Activated CD8-positive, alpha-beta memory T cell treated with anti-CD3 and anti-CD28 coated beads for 1 hour (primary cell): ENCODE data around the gene CLN5.
"Not testable (repeated sequence)": the region's sequence is repeated elsewhere in the genome, so short reads cannot be mapped to it uniquely, and the experiment has no call there.

Experiments
- DNase-seq, 2 donors: peaks; one replicate each; pipeline ENCODE4 v3.0.0-alpha.2; 2020; ENCODE audit warnings: low read depth in 1 of 2; ENCODE audit errors: extremely low read depth in 1 of 2

CLN5 gene

GRCh38 chr13:76974618-76974975 lies 17.3 kb upstream of the CLN5 start:
- DNase-seq, result no peak

- no peak for DNase-seq
Measured at GRCh38 chr13:76975863-76976262, 16.0 kb upstream of the CLN5 start.

GRCh38 chr13:76976490-76976889 lies 15.4 kb upstream of the CLN5 start:
- no peak for DNase-seq

DNA sequence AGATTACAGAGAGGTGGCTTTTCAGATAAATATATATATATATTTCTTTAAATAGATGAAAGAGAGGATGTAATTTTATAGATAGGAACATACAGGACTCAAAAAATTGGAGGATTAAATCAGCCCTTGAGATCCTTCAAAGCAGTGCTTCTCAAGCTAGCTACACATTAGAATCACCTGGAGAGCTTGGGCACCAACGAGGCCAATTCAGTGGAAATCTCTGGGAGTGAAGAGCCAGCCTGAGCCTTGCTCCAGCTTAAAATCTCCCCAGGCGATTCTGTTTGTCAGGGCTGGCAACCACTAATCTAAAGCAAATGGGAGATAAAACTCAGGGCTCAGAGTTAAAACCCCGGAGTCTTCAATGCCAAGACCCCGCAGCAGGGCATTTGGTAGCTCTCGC lies 15.0 kb upstream of the CLN5 start:
- no peak for DNase-seq

- peak; percentile 55 to 88 for DNase-seq
Measured at GRCh38 chr13:76980075-76980718, 11.7 kb upstream of the CLN5 start.

- no peak for DNase-seq
Measured at GRCh38 chr13:76982061-76982460, 9.8 kb upstream of the CLN5 start.

DNA sequence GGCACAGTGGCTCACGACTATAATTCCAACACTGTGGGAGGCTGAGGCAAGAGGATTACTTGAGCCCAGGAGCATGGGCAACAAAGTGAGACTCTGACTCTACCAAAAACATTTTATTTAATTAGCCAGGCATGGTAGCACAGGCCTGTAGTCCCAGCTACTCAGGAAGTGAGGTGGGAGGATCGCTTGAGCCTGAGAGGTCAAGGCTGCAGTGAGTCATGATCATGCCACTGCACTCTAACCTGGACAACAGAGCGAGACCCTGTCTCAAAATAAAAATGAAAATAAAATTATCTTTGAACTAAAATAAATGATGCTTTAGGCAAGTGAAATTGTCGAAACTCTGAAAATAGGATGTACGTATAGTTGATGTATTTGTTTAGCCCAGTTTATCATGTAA lies 8.2 kb upstream of the CLN5 start:
- DNase-seq, result no peak

- DNase-seq, result peak; percentile 46 to 67
Measured at GRCh38 chr13:76991432-76991795, 467 bp upstream of the CLN5 start.

GRCh38 chr13:76992548-76993001 lies 694 bp downstream of the CLN5 start:
- no peak for DNase-seq

GRCh38 chr13:76993021-76993420 lies 1.1 kb downstream of the CLN5 start:
- no peak for DNase-seq

GRCh38 chr13:76993473-76993872 lies 1.6 kb downstream of the CLN5 start:
- DNase-seq, result no peak

GRCh38 chr13:76994281-76994680 lies 2.4 kb downstream of the CLN5 start:
- DNase-seq, result no peak

GRCh38 chr13:77000475-77000874 lies 8.6 kb downstream of the CLN5 start:
- DNase-seq, result no peak

DNA sequence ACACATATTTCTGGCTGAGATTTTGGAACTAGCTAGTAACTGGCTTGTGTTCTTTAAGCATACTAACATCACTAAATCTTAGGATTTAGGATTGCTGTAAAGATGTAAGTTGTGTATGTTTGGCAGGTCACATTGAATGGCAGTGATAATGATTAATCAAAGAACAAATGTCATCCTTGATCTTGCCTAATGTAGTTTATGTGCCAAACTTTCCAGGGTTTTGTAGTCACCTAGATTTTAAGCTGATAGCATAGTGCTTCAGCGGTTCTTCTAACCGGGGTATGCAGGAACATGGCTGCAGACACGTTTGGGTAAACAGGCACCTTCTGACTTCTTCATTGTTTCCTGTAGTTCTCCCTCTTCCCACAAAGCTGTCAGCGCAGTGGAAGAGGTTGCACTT lies 9.7 kb downstream of the CLN5 start:
- no peak for DNase-seq

DNA sequence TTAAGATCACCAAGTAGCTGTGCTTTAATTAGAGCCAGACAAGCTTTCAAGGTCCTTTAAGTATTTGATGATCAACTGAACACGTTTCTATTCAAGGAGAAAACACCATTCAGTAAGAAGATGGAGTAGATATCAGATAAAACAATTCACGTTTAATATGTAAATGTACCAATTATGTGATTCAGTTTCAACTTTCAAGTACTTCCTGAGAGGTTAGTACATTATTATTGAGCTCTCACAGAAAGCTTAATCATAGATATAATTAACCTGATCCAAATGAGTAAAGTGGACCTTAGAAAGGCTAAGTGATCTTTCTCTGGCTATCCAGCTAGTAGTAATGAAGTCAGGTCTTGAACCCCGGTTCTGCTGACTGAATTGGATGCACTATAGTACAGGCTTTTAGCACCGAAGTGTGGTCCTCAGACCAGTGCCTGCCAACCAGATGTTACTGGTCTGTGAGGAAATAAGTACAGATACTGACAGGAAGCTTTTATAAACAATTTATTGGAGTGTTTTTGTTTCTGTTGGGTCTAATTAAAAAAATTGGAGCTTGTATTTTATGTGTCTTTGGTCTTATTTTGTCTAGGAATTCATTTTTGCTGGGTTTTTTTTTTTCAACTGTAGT lies 10.2 kb downstream of the CLN5 start:
- DNase-seq, result no peak

GRCh38 chr13:77002590-77003190 lies 10.8 kb downstream of the CLN5 start:
- no peak for DNase-seq

GRCh38 chr13:77008337-77008736 lies 16.5 kb downstream of the CLN5 start:
- not testable (repeated sequence) for DNase-seq

DNA sequence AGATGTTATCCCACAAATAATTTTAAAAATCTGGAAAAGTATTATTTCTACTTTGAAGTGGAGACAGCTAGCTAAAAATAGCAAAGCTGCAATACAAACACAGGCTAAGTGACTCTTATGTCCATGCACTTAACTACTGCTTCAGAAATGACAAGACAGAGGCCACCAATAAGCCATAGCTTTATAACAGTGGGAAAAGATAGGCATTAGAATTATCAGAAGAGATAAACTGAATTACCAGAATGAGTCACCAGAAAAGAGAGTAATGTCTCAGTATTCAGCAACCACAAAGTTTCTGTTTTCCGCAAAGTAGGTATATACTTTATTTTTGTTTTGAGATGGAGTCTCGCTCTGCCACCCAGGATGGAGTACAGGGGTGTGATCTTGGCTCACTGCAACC lies 17.1 kb downstream of the CLN5 start:
- DNase-seq, result no peak

- DNase-seq, result not testable (repeated sequence)
Measured at GRCh38 chr13:77009719-77010118, 17.8 kb downstream of the CLN5 start.

DNA sequence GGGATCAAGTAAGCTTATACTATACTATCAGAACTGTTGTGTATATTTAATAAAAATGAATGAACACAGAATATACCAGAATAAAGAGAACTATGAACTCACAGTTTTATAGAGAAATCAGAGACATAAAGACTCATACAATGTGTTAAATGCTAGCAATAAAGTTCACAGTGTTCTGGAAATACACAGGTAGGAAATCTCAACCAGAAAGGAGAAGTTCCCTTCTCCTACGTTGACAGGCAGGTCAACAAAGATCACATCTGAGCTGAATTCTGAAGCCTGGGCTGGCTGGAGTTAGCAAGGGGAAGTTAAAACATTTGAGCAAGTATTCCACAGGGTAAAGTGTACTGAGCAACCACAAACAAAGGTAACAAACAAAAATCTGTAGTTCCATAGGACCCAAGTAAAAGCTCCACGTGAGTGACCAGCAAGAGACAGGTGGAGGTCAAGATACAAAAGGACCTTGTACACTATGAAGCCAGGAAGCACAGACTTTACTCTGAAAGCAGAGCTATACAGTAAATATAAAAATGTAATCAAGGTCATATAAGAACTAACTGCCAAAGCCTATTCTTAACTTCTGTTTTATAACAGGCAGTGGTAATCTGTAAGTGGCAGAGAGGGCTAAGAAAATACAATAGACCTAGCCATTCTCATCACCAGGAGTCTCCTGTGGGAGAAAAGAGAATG lies 22.1 kb downstream of the CLN5 start:
- no peak for DNase-seq

- DNase-seq, result no peak
Measured at GRCh38 chr13:77014906-77015685, 23.2 kb downstream of the CLN5 start.
